MCF 10A (cell line): ENCODE data around the gene YBEY. TPM values are rescaled to one million over a fixed set of nuclear protein-coding genes. Genes with fewer than 3 reads are reported as not detected.

Experiments used
- BruUV-seq: library from RNA; stranded (reverse); fragments of 400-500 nt; replicated peaks from 2 replicates; lab custom pipeline; 2021; lab: Mats Ljungman, UMichigan
- CTCF ChIA-PET: fragments of 300-600 bp; sonication (Branson Sonifier 250); formaldehyde crosslinking; extraction: SDS; loops from one replicate; lab custom pipeline; 2021; ENCODE audit warnings: antibody characterized with exemption, inconsistent platforms; lab: Yijun Ruan, JAX
- POLR2A ChIA-PET: fragments of 300-600, 350-650 bp; sonication (Branson Sonifier 250); formaldehyde crosslinking; extraction: SDS; loops from one replicate; lab custom pipeline; 2020; ENCODE audit warnings: antibody characterized with exemption, inconsistent platforms; lab: Yijun Ruan, JAX
- DNase-seq: peaks from one replicate; pipeline ENCODE4 v3.0.0-alpha.2; 2018; ENCODE audit not compliant: unreplicated experiment
- H3K27ac Mint-ChIP-seq: one replicate; pipeline ENCODE4 v1.8.0; 2022; ENCODE audit warnings: mild to moderate bottlenecking, low read depth, mixed read lengths; ENCODE audit not compliant: unreplicated experiment
- H3K27me3 Mint-ChIP-seq: one replicate; pipeline ENCODE4 v1.8.0; 2022; ENCODE audit warnings: mixed read lengths; ENCODE audit not compliant: insufficient read depth, unreplicated experiment
- H3K36me3 Mint-ChIP-seq: one replicate; pipeline ENCODE4 v1.8.0; 2022; ENCODE audit warnings: mild to moderate bottlenecking, moderate library complexity, mixed read lengths; ENCODE audit not compliant: insufficient read depth, unreplicated experiment
- H3K4me1 Mint-ChIP-seq: one replicate; pipeline ENCODE4 v1.8.0; 2022; ENCODE audit warnings: mixed read lengths; ENCODE audit not compliant: insufficient read depth, unreplicated experiment
- H3K4me3 Mint-ChIP-seq: one replicate; pipeline ENCODE4 v1.8.0; 2022; ENCODE audit warnings: mild to moderate bottlenecking, moderate library complexity, mixed read lengths; ENCODE audit not compliant: unreplicated experiment
- H3K9me3 Mint-ChIP-seq: one replicate; pipeline ENCODE4 v1.8.0; 2022; ENCODE audit warnings: mixed read lengths; ENCODE audit not compliant: unreplicated experiment
- intact Hi-C: fragments of 100-400 bp; cut with micrococcal nuclease; formaldehyde crosslinking; loops from 2 replicates; pipeline ENCODE4 v1.14.1; 2022
- total RNA-seq: library from RNA; stranded (reverse); gene quantifications from 2 replicates; pipeline ENCODE4 v1.2.3, GENCODE V29; 2022
- TF ChIP-seq, protein P1 (sequence below): fragments of 200-600 bp; IDR thresholded peaks from one replicate; pipeline ENCODE4 v1.8.0; 2022; ENCODE audit warnings: antibody characterized with exemption, mild to moderate bottlenecking; ENCODE audit not compliant: unreplicated experiment

YBEY gene
- total RNA-seq, 1 experiment from 2014 or later, result 26.7 TPM

DNA sequence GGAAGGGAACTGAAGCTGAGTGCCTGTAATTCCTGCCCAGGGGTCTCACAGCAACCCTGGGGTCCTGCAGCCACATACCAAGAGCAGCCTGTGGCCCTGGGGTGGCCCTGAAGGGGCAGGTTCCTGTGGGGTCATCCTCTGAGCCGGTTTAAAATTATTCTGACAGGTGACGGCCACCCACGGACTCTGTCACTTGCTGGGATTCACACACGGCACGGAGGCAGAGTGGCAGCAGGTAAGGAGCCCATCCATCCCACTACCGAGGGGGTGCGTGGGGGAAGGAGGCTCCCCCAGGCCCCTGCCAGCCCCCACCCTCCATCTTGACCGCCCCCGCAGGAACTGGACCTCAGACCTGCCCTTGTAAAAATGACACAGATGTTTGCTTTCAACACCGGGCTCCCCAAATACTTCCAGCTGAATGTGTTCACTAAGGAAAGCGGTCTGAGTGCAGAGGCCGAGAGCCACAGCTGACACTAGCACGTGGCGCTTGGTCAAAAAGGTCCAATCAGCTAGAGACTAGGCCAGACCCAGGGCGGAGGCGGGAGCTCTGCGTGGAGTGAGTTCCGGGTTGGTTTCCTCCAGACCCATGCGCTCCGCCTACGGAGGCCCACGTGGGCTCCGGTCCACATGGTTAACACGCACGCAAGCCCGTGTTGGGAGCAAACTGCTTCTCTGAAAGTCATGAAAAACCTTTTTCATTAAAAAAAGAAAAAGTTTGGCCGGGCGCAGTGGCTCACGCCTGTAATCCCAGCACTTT, 10.0 kb downstream of the YBEY start:
- no peaks in the 10 kb centered on the region for H3K9me3 Mint-ChIP-seq
- H3K4me3 Mint-ChIP-seq, result no peak overlapping the region
- TF ChIP-seq, protein P1, sequence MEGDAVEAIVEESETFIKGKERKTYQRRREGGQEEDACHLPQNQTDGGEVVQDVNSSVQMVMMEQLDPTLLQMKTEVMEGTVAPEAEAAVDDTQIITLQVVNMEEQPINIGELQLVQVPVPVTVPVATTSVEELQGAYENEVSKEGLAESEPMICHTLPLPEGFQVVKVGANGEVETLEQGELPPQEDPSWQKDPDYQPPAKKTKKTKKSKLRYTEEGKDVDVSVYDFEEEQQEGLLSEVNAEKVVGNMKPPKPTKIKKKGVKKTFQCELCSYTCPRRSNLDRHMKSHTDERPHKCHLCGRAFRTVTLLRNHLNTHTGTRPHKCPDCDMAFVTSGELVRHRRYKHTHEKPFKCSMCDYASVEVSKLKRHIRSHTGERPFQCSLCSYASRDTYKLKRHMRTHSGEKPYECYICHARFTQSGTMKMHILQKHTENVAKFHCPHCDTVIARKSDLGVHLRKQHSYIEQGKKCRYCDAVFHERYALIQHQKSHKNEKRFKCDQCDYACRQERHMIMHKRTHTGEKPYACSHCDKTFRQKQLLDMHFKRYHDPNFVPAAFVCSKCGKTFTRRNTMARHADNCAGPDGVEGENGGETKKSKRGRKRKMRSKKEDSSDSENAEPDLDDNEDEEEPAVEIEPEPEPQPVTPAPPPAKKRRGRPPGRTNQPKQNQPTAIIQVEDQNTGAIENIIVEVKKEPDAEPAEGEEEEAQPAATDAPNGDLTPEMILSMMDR, result no peak
- H3K4me1 Mint-ChIP-seq, result peaks cover 8% of the 10 kb centered on the region
- CTCF ChIA-PET, result no interaction called here
- H3K27me3 Mint-ChIP-seq, result no peaks in the 10 kb centered on the region
- no TSS peak for BruUV-seq
- POLR2A ChIA-PET, result interaction anchor here (0.8 kb wide), 1 partner anchor 27 kb away, joined by 4 read pairs; no protein-coding TSS in a partner anchor
- intact Hi-C loops, result no loop called here
- H3K27ac Mint-ChIP-seq, result no peak overlapping the region
- no peak for DNase-seq
- peaks cover 19% of the 10 kb centered on the region for H3K36me3 Mint-ChIP-seq

DNA sequence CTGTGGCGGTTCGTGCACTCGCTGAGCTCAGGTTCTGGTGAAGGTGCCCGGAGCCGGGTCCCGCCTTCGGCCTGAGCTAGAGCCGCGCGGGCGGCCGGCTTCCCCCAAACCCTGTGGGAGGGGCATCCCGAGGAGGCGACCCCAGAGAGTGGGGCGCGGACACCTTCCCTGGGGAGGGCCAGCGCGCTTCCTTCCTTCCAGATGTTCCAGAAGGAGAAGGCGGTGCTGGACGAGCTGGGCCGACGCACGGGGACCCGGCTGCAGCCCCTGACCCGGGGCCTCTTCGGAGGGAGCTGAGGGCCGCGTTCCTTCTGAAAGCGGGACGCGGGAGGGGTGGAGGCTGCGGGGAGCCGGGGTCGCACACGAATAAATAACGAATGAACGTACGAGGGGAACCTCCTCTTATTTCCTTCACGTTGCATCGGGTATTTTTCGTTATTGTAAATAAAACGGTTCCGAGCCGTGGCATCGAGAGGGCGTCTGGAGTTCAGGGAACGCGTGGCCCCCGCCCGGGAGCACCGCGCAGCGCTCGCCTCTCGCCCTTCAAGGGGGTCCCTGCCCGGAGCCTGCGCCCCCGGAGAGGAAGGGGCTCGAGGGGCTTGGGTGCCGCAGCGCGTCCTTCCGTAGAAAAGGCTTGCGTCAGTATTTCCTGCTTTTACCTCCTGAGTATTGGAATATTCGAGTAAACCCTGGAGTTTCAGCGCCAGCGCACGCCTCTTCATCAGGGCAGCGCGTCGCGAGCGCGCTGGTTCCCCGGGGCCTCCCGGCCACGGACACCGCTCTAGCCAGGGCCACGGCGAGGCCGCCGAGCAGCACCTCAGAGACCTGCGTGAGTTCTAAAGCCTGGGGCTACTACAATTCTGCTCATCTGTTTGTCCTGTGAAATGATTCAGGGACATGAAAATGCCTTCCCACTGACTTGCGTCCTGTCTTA, 11.5 kb downstream of the YBEY start:
- no TSS peak for BruUV-seq
- ChIA-PET CTCF (no interaction called here), POLR2A (no interaction called here)
- peaks cover 14% of the 10 kb centered on the region for H3K36me3 Mint-ChIP-seq
- no peaks in the 10 kb centered on the region for H3K27me3 Mint-ChIP-seq
- TF ChIP-seq, protein P1, result no peak
- peaks cover 8% of the 10 kb centered on the region for H3K4me1 Mint-ChIP-seq
- intact Hi-C loops, result no loop called here
- no peak overlapping the region for H3K27ac Mint-ChIP-seq
- no peak for DNase-seq
- no peak overlapping the region for H3K4me3 Mint-ChIP-seq
- H3K9me3 Mint-ChIP-seq, result no peaks in the 10 kb centered on the region

DNA sequence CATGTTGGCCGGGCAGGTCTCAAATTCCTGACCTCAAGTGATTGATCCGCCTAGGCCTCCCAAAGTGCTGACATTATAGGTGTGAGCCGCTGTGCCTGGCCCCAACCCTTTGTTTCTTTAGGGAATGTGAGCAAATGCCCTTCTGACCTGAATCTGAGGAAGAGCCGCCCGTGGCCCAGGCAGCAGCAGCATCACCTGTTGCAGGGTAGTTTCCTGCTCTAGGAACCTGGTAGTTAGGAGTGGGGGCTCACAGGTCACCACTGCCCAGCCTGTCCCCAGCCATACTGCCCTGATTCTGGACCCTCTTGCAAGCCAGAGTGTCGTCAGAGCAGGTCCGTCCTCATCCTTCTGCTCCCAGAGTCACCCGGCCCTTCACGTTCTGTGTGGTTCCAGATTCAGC, 13.0 kb downstream of the YBEY start:
- Mint-ChIP-seq H3K27me3 (no peaks in the 10 kb centered on the region), H3K9me3 (no peaks in the 10 kb centered on the region), H3K4me1 (peaks cover 8% of the 10 kb centered on the region), H3K27ac (no peak overlapping the region), H3K4me3 (no peak overlapping the region), H3K36me3 (peaks cover 21% of the 10 kb centered on the region)
- TF ChIP-seq, protein P1, result no peak
- no peak for DNase-seq
- BruUV-seq, result no TSS peak
- ChIA-PET CTCF (interaction anchor here (0.6 kb wide), 1 partner anchor 156 kb away, joined by 3 read pairs; no protein-coding TSS in a partner anchor), POLR2A (no interaction called here)
- intact Hi-C loops, result no loop called here

DNA sequence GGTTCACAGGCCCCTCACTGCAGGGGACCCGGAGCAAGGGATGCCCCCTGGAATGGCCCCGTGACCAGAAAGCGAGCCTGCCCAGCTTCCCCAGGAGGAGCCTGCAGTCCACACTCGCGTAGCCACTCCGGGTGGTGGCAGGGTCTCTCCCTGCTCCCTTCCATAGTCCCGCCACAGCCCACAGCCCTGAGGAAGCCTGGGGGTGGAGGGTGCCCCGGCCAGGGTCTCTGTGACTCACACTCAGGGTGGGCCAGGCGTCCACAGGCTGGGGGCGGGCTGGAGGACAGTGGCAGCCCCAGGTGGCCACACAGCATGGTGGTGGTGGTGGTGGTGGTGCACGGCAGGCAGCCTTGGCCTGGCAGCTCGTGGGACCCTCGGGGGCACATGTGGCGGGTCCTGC, 15.6 kb downstream of the YBEY start:
- peaks cover 31% of the 10 kb centered on the region for H3K36me3 Mint-ChIP-seq
- TF ChIP-seq, protein P1, result no peak
- H3K27me3 Mint-ChIP-seq, result no peaks in the 10 kb centered on the region
- BruUV-seq, result no TSS peak
- H3K9me3 Mint-ChIP-seq, result no peaks in the 10 kb centered on the region
- POLR2A ChIA-PET, result interaction anchor here (1.0 kb wide), 1 partner anchor 21 kb away, joined by 5 read pairs; no protein-coding TSS in a partner anchor
- no peak for DNase-seq
- intact Hi-C loops, result no loop called here
- no peak overlapping the region for H3K27ac Mint-ChIP-seq
- CTCF ChIA-PET, result no interaction called here
- no peaks in the 10 kb centered on the region for H3K4me1 Mint-ChIP-seq
- no peak overlapping the region for H3K4me3 Mint-ChIP-seq
